ENCODE data around the gene SBNO2.
A peak's percentile ranks its signal among the peaks of the same experiment; 100 is the strongest.

Gene SBNO2

GRCh38 chr19:1076951-1077350 is 97.1 kb downstream of the SBNO2 start:
- peak overlapping the region; percentile 88 for H3K27ac ChIP-seq (ENCODE audit: low read depth, low read length, poor library complexity, severe bottlenecking)
- H3K4me2 ChIP-seq (ENCODE audit: low read length) = peak overlapping the region; percentile 60

GRCh38 chr19:1076046-1076386 is 98.1 kb downstream of the SBNO2 start:
- H3K9me2 ChIP-seq (ENCODE audit: low read depth, low read length) = no peaks in the 10 kb centered on the region
- no peak overlapping the region for H3K4me2 ChIP-seq (ENCODE audit: low read length)
- TF ChIP-seq CTCF (IDR thresholded peaks at IDR 0.05; ENCODE audit: low read length) (no peak), EZH2 (IDR thresholded peaks at IDR 0.05; ENCODE audit: borderline replicate concordance, low read length) (no peak)
- H2AFZ ChIP-seq (ENCODE audit: low read length) = no peak overlapping the region
- H3K79me2 ChIP-seq (ENCODE audit: insufficient read depth, low read length) = no peaks in the 10 kb centered on the region
- H3K27ac ChIP-seq (ENCODE audit: low read depth, low read length, poor library complexity, severe bottlenecking) = peak overlapping the region; percentile 88
- H4K20me1 ChIP-seq (ENCODE audit: insufficient read depth, low read length) = no peaks in the 10 kb centered on the region
- H3K9me3 ChIP-seq (ENCODE audit: low read length) = no peaks in the 10 kb centered on the region
- no peaks in the 10 kb centered on the region for H3F3A ChIP-seq (ENCODE audit: insufficient read depth, low read length)
- H3K27me3 ChIP-seq (ENCODE audit: insufficient read depth, low read length) = no peaks in the 10 kb centered on the region
- no peak overlapping the region for H3K9ac ChIP-seq (ENCODE audit: low read length)
- peaks cover 57% of the 10 kb centered on the region for H3K36me3 ChIP-seq (ENCODE audit: insufficient read depth, low read length)
- H3K4me3 ChIP-seq (ENCODE audit: low read depth, low read length, poor library complexity, severe bottlenecking) = no peak overlapping the region
- peaks cover 37% of the 10 kb centered on the region for H3K4me1 ChIP-seq (ENCODE audit: insufficient read depth, low read length, severe bottlenecking)

More at GRCh38 chr19:1076951-1077350, 97.1 kb downstream of the SBNO2 start:
- Histone ChIP-seq H3K27me3 (ENCODE audit: insufficient read depth, low read length) (no peaks in the 10 kb centered on the region), H3F3A (ENCODE audit: insufficient read depth, low read length) (no peaks in the 10 kb centered on the region), H3K9me3 (ENCODE audit: low read length) (no peaks in the 10 kb centered on the region), H3K4me1 (ENCODE audit: insufficient read depth, low read length, severe bottlenecking) (peaks cover 37% of the 10 kb centered on the region), H3K4me3 (ENCODE audit: low read depth, low read length, poor library complexity, severe bottlenecking) (peak overlapping the region; percentile 42), H3K9ac (ENCODE audit: low read length) (peak overlapping the region; percentile 35; the same call in 1 of the 2 replicates), H2AFZ (ENCODE audit: low read length) (no peak overlapping the region), H4K20me1 (ENCODE audit: insufficient read depth, low read length) (no peaks in the 10 kb centered on the region), H3K79me2 (ENCODE audit: insufficient read depth, low read length) (no peaks in the 10 kb centered on the region), H3K36me3 (ENCODE audit: insufficient read depth, low read length) (peaks cover 65% of the 10 kb centered on the region), H3K9me2 (ENCODE audit: low read depth, low read length) (no peaks in the 10 kb centered on the region)
- TF ChIP-seq CTCF (IDR thresholded peaks at IDR 0.05; ENCODE audit: low read length) (no peak), EZH2 (IDR thresholded peaks at IDR 0.05; ENCODE audit: borderline replicate concordance, low read length) (no peak)

GRCh38 chr19:1074544-1075283 is 99.4 kb downstream of the SBNO2 start:
- Histone ChIP-seq H3K27me3 (ENCODE audit: insufficient read depth, low read length) (no peaks in the 10 kb centered on the region), H3K4me1 (ENCODE audit: insufficient read depth, low read length, severe bottlenecking) (peaks cover 40% of the 10 kb centered on the region), H4K20me1 (ENCODE audit: insufficient read depth, low read length) (no peaks in the 10 kb centered on the region), H3K4me2 (ENCODE audit: low read length) (peak overlapping the region; percentile 65), H3K4me3 (ENCODE audit: low read depth, low read length, poor library complexity, severe bottlenecking) (peak overlapping the region; percentile 49), H3F3A (ENCODE audit: insufficient read depth, low read length) (no peaks in the 10 kb centered on the region), H3K9me3 (ENCODE audit: low read length) (no peaks in the 10 kb centered on the region), H3K79me2 (ENCODE audit: insufficient read depth, low read length) (no peaks in the 10 kb centered on the region), H2AFZ (ENCODE audit: low read length) (no peak overlapping the region), H3K9me2 (ENCODE audit: low read depth, low read length) (no peaks in the 10 kb centered on the region), H3K9ac (ENCODE audit: low read length) (peak overlapping the region; percentile 46; the same call in 1 of the 2 replicates), H3K36me3 (ENCODE audit: insufficient read depth, low read length) (peaks cover 50% of the 10 kb centered on the region), H3K27ac (ENCODE audit: low read depth, low read length, poor library complexity, severe bottlenecking) (peak overlapping the region; percentile 88)
- TF ChIP-seq EZH2 (IDR thresholded peaks at IDR 0.05; ENCODE audit: borderline replicate concordance, low read length) (no peak), CTCF (IDR thresholded peaks at IDR 0.05; ENCODE audit: low read length) (no peak)
